SK-N-SH (cell line): ENCODE measurements around the gene PRDX1. TPM values are rescaled to one million over a fixed set of nuclear protein-coding genes. Genes with fewer than 3 reads are reported as not detected.

Experiments used
- CTCF ChIA-PET: fragments of 300-600, 350-600 bp; formaldehyde crosslinking; extraction: SDS; loops from one replicate; lab custom pipeline; 2021; lab: Yijun Ruan, JAX
- POLR2A ChIA-PET: fragments of 350-600 bp; sonication (Branson Sonifier 250); formaldehyde crosslinking; extraction: SDS; loops from one replicate; lab custom pipeline; 2020; ENCODE audit warnings: antibody characterized with exemption, inconsistent platforms; lab: Yijun Ruan, JAX
- DNase-seq: peaks from one replicate; pipeline ENCODE4 v3.0.0; 2012
- H2AFZ ChIP-seq: fragments of 200-600 bp; sonication (generic); 2 replicates; pipeline ENCODE4 v1.8.1; 2016; ENCODE audit warnings: antibody characterized with exemption, mild to moderate bottlenecking, low read depth
- H3F3A ChIP-seq: fragments of 200-600 bp; sonication (generic); replicated peaks from 2 replicates; pipeline ENCODE3; 2016; ENCODE audit warnings: antibody characterized with exemption, mild to moderate bottlenecking; ENCODE audit not compliant: insufficient read depth
- H3K27ac ChIP-seq, 2 experiments: fragments of 200-500 bp in 1 of 2; fragments of 200-600 bp in 1 of 2; sonication (Bioruptor generic) in 1 of 2; sonication (generic), shearing (Covaris generic) in 1 of 2; 2 replicates each; pipeline versions ENCODE4 v1.5.1 to v1.6.1; 2014 to 2016; ENCODE audit warnings: low read depth in 2 of 2, inconsistent platforms in 1 of 2, low read length in 1 of 2, mild to moderate bottlenecking in 1 of 2, mixed read lengths in 1 of 2
- H3K27me3 ChIP-seq: fragments of 200-600 bp; sonication (generic), shearing (Covaris generic); 2 replicates; pipeline ENCODE4 v1.6.1; 2016; ENCODE audit warnings: mixed run types; ENCODE audit not compliant: insufficient read depth
- H3K36me3 ChIP-seq, 2 experiments: fragments of 200-500 bp in 1 of 2; fragments of 200-600 bp in 1 of 2; sonication (Bioruptor generic) in 1 of 2; sonication (generic) in 1 of 2; replicated peaks in 1 of 2; 2 replicates each; pipeline versions ENCODE3 to v1.5.1; 2014 to 2016; ENCODE audit warnings: low read length in 1 of 2, mild to moderate bottlenecking in 1 of 2; ENCODE audit not compliant: insufficient read depth in 2 of 2, control insufficient read depth in 1 of 2
- H3K4me1 ChIP-seq, 2 experiments: fragments of 200-500 bp in 1 of 2; fragments of 200-600 bp in 1 of 2; sonication (Bioruptor generic) in 1 of 2; sonication (generic), shearing (Covaris generic) in 1 of 2; 2 replicates each; pipeline versions ENCODE4 v1.5.1 to v1.6.1; 2014 to 2016; ENCODE audit warnings: low read depth in 1 of 2, low read length in 1 of 2, mixed run types in 1 of 2; ENCODE audit not compliant: insufficient read depth in 2 of 2, control insufficient read depth in 1 of 2
- H3K4me2 ChIP-seq: fragments of 200-600 bp; sonication (generic), shearing (Covaris generic); 2 replicates; pipeline ENCODE4 v1.6.1; 2017; ENCODE audit warnings: mixed run types
- H3K4me3 ChIP-seq, 2 experiments: fragments of 200-500 bp in 1 of 2; fragments of 200-600 bp in 1 of 2; sonication (Bioruptor generic) in 1 of 2; sonication (generic), shearing (Covaris generic) in 1 of 2; 2 replicates each; pipeline versions ENCODE4 v1.5.1 to v1.8.1; 2014 to 2016; ENCODE audit warnings: low read depth in 2 of 2, inconsistent platforms in 1 of 2, low read length in 1 of 2, mild to moderate bottlenecking in 1 of 2, mixed read lengths in 1 of 2, moderate library complexity in 1 of 2
- H3K79me2 ChIP-seq: fragments of 200-600 bp; sonication (generic); 2 replicates; pipeline ENCODE4 v1.8.1; 2017; ENCODE audit warnings: mild to moderate bottlenecking; ENCODE audit not compliant: insufficient read depth
- H3K9ac ChIP-seq: fragments of 200-600 bp; sonication (generic); 2 replicates; pipeline ENCODE4 v1.6.1; 2017; ENCODE audit warnings: mixed run types
- H3K9me2 ChIP-seq: fragments of 200-600 bp; sonication (generic); 2 replicates; pipeline ENCODE4 v1.6.1; 2017; ENCODE audit warnings: mixed run types
- H3K9me3 ChIP-seq: fragments of 200-600 bp; sonication (generic); 2 replicates; pipeline ENCODE4 v1.6.1; 2017; ENCODE audit warnings: mixed run types, mild to moderate bottlenecking, moderate library complexity
- H4K20me1 ChIP-seq: fragments of 200-600 bp; sonication (generic); 2 replicates; pipeline ENCODE4 v1.6.1; 2017; ENCODE audit warnings: mild to moderate bottlenecking, mixed run types; ENCODE audit not compliant: insufficient read depth
- CHD2 ChIP-seq: fragments of 150-350 bp; IDR thresholded peaks from 2 replicates; pipeline ENCODE4 v1.6.1; 2018; ENCODE audit warnings: low read length; ENCODE audit not compliant: partially characterized antibody
- FOSL2 ChIP-seq: IDR thresholded peaks from 2 replicates; pipeline ENCODE4 v1.4.0; 2012; ENCODE audit warnings: low read depth, mild to moderate bottlenecking, moderate library complexity, borderline replicate concordance
- GABPA ChIP-seq: IDR thresholded peaks from 2 replicates; pipeline ENCODE4 v1.4.0; 2012; ENCODE audit warnings: low read depth, mild to moderate bottlenecking
- JUND ChIP-seq: IDR thresholded peaks from 2 replicates; pipeline ENCODE4 v1.4.0; 2012
- MEF2A ChIP-seq: IDR thresholded peaks from 2 replicates; pipeline ENCODE4 v1.4.0; 2012; ENCODE audit warnings: low read depth, borderline replicate concordance
- MXI1 ChIP-seq: IDR thresholded peaks from 2 replicates; pipeline ENCODE4 v1.6.1; 2012; ENCODE audit warnings: mild to moderate bottlenecking, low read depth, low read length, improper control_type of control experiment
- NRF1 ChIP-seq: IDR thresholded peaks from 2 replicates; pipeline ENCODE4 v1.6.1; 2012; ENCODE audit warnings: low read depth, mild to moderate bottlenecking, low read length
- PBX3 ChIP-seq: IDR thresholded peaks from 2 replicates; pipeline ENCODE4; 2012
- RCOR1 ChIP-seq: fragments of 150-350 bp; IDR thresholded peaks from 2 replicates; pipeline ENCODE4 v1.6.1; 2017; ENCODE audit warnings: antibody characterized with exemption, low read length
- RXRA ChIP-seq: IDR thresholded peaks from 2 replicates; pipeline ENCODE4 v1.4.0; 2012; ENCODE audit warnings: low read depth, mild to moderate bottlenecking, borderline replicate concordance
- TAF1 ChIP-seq: IDR thresholded peaks from 2 replicates; pipeline ENCODE4 v1.6.1; 2012; ENCODE audit warnings: low read depth, mild to moderate bottlenecking, low read length, moderate library complexity, borderline replicate concordance
- polyA plus RNA-seq, 3 experiments: library from polyadenylated mRNA; depleted of rRNA; stranded (reverse); fragments of >200 nt; gene quantifications; 2 replicates each; pipeline ENCODE4 v1.2.3, GENCODE V29; 2012
- TF ChIP-seq, protein P1 (sequence below): IDR thresholded peaks from 2 replicates; pipeline ENCODE4 v1.4.0; 2012; ENCODE audit warnings: low read depth
- TF ChIP-seq, protein P2 (sequence below): fragments of 200-600 bp; sonication (generic); IDR thresholded peaks from 2 replicates; pipeline ENCODE4 v1.6.1; 2017; ENCODE audit warnings: antibody characterized with exemption, mild to moderate bottlenecking, moderate library complexity
- TF ChIP-seq, protein P3 (sequence below): IDR thresholded peaks from 2 replicates; pipeline ENCODE4 v1.4.0; 2012; ENCODE audit warnings: low read depth, borderline replicate concordance

Gene PRDX1
- polyA plus RNA-seq, 1 of the 3 experiments (the other 2 are of a cell fraction) = 467 TPM

- H3K9ac ChIP-seq = no peak overlapping the region
- no peaks in the 10 kb centered on the region for H3K4me1 ChIP-seq
- no peak for DNase-seq
- H2AFZ ChIP-seq = no peak overlapping the region
- no peaks in the 10 kb centered on the region for H4K20me1 ChIP-seq
- no peaks in the 10 kb centered on the region for H3F3A ChIP-seq
- no peaks in the 10 kb centered on the region for H3K9me2 ChIP-seq
- CTCF ChIA-PET = interaction anchor here (1.0 kb wide), 1 partner anchor 28 kb away, joined by 5 read pairs; no protein-coding TSS in a partner anchor
- TF ChIP-seq CHD2 (no peak), JUND (no peak), TAF1 (no peak), RXRA (no peak), MEF2A (no peak), RCOR1 (no peak), PBX3 (no peak), NRF1 (no peak), MXI1 (no peak), GABPA (no peak), FOSL2 (no peak)
- TF ChIP-seq, protein P1, sequence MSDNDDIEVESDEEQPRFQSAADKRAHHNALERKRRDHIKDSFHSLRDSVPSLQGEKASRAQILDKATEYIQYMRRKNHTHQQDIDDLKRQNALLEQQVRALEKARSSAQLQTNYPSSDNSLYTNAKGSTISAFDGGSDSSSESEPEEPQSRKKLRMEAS = no peak
- TF ChIP-seq, protein P2, sequence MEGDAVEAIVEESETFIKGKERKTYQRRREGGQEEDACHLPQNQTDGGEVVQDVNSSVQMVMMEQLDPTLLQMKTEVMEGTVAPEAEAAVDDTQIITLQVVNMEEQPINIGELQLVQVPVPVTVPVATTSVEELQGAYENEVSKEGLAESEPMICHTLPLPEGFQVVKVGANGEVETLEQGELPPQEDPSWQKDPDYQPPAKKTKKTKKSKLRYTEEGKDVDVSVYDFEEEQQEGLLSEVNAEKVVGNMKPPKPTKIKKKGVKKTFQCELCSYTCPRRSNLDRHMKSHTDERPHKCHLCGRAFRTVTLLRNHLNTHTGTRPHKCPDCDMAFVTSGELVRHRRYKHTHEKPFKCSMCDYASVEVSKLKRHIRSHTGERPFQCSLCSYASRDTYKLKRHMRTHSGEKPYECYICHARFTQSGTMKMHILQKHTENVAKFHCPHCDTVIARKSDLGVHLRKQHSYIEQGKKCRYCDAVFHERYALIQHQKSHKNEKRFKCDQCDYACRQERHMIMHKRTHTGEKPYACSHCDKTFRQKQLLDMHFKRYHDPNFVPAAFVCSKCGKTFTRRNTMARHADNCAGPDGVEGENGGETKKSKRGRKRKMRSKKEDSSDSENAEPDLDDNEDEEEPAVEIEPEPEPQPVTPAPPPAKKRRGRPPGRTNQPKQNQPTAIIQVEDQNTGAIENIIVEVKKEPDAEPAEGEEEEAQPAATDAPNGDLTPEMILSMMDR = no peak
- TF ChIP-seq, protein P3, sequence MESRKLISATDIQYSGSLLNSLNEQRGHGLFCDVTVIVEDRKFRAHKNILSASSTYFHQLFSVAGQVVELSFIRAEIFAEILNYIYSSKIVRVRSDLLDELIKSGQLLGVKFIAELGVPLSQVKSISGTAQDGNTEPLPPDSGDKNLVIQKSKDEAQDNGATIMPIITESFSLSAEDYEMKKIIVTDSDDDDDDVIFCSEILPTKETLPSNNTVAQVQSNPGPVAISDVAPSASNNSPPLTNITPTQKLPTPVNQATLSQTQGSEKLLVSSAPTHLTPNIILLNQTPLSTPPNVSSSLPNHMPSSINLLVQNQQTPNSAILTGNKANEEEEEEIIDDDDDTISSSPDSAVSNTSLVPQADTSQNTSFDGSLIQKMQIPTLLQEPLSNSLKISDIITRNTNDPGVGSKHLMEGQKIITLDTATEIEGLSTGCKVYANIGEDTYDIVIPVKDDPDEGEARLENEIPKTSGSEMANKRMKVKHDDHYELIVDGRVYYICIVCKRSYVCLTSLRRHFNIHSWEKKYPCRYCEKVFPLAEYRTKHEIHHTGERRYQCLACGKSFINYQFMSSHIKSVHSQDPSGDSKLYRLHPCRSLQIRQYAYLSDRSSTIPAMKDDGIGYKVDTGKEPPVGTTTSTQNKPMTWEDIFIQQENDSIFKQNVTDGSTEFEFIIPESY = no peak
- no peaks in the 10 kb centered on the region for H3K79me2 ChIP-seq
- H3K27ac ChIP-seq = no peak overlapping the region
- no peaks in the 10 kb centered on the region for H3K9me3 ChIP-seq
- H3K36me3 ChIP-seq = no peaks in the 10 kb centered on the region
- no peak overlapping the region for H3K4me3 ChIP-seq
- POLR2A ChIA-PET = no interaction called here
- no peaks in the 10 kb centered on the region for H3K27me3 ChIP-seq
- no peak overlapping the region for H3K4me2 ChIP-seq
Observed at GRCh38 chr1:45465277-45465676, 56.4 kb downstream of the PRDX1 start.

Other genes with a start within 250 kb of the PRDX1 start
- 0.19 and 0.25 TPM in 2 replicates for gene HPDL, start 195.0 kb downstream of the PRDX1 start, polyA plus RNA-seq (2012; rRNA removed)
- gene TOE1, start 181.7 kb downstream of the PRDX1 start, polyA plus RNA-seq (2012; rRNA removed) = 17.3 and 19.1 TPM in 2 replicates
- gene MUTYH, start 181.4 kb downstream of the PRDX1 start, polyA plus RNA-seq (2012; rRNA removed) = 21.9 and 23.3 TPM in 2 replicates
- gene TESK2, start 30.7 kb downstream of the PRDX1 start, polyA plus RNA-seq (2012; rRNA removed) = 1.3 TPM in 2 replicates
- 1.1 and 1.6 TPM in 2 replicates for gene CCDC163, start 21.8 kb downstream of the PRDX1 start, polyA plus RNA-seq (2012; rRNA removed)
- 4.0 and 4.3 TPM in 2 replicates for gene MMACHC, start 21.6 kb downstream of the PRDX1 start, polyA plus RNA-seq (2012; rRNA removed)
- gene AKR1A1, start 28.9 kb upstream of the PRDX1 start, polyA plus RNA-seq (2012; rRNA removed) = 156 and 185 TPM in 2 replicates
- 152 and 153 TPM in 2 replicates for gene NASP, start 62.2 kb upstream of the PRDX1 start, polyA plus RNA-seq (2012; rRNA removed)
- gene CCDC17, start 102.2 kb upstream of the PRDX1 start, polyA plus RNA-seq (2012; rRNA removed) = 0.31 and 0.41 TPM in 2 replicates
- 28.5 and 38.1 TPM in 2 replicates for gene GPBP1L1, start 164.6 kb upstream of the PRDX1 start, polyA plus RNA-seq (2012; rRNA removed)
- gene TMEM69, start 166.3 kb upstream of the PRDX1 start, polyA plus RNA-seq (2012; rRNA removed) = 46.1 and 74.0 TPM in 2 replicates
- 3.2 and 4.7 TPM in 2 replicates for gene IPP, start 228.8 kb upstream of the PRDX1 start, polyA plus RNA-seq (2012; rRNA removed)